Caco-2 (cell line): ENCODE results near the gene FRMD8. TPM values are rescaled to one million over a fixed set of nuclear protein-coding genes. Genes with fewer than 3 reads are reported as not detected.

Experiments used
- total RNA-seq: library from RNA; stranded (reverse); gene quantifications from 2 replicates; pipeline ENCODE4 v1.2.3, GENCODE V29; 2022

FRMD8 gene
- total RNA-seq, 1 experiment from 2014 or later, result 38.2 TPM

Other genes starting within 250 kb of the FRMD8 start
- gene SPDYC, start 216.4 kb upstream of the FRMD8 start, total RNA-seq, result not detected in 2 replicates
- 238 and 244 TPM in 2 replicates for gene CAPN1, start 204.7 kb upstream of the FRMD8 start, total RNA-seq
- gene POLA2, start 124.7 kb upstream of the FRMD8 start, total RNA-seq, result 23.2 and 25.3 TPM in 2 replicates
- 38.0 and 40.7 TPM in 2 replicates for gene CDC42EP2, start 71.8 kb upstream of the FRMD8 start, total RNA-seq
- 64.2 and 65.3 TPM in 2 replicates for gene DPF2, start 52.8 kb upstream of the FRMD8 start, total RNA-seq
- gene TIGD3, start 31.9 kb upstream of the FRMD8 start, total RNA-seq, result 3.0 and 3.2 TPM in 2 replicates
- 8.1 and 8.5 TPM in 2 replicates for gene SLC25A45, start 4.0 kb upstream of the FRMD8 start, total RNA-seq
- gene NEAT1, start 36.2 kb downstream of the FRMD8 start, total RNA-seq, result 235 and 254 TPM in 2 replicates
- 4,797 and 4,914 TPM in 2 replicates for gene MALAT1, start 112.4 kb downstream of the FRMD8 start, total RNA-seq
- gene SCYL1, start 138.4 kb downstream of the FRMD8 start, total RNA-seq, result 123 and 124 TPM in 2 replicates
- gene LTBP3, start 171.7 kb downstream of the FRMD8 start, total RNA-seq, result 87.2 and 91.2 TPM in 2 replicates
- 52.9 and 53.9 TPM in 2 replicates for gene ZNRD2, start 183.8 kb downstream of the FRMD8 start, total RNA-seq
- 24.0 and 26.9 TPM in 2 replicates for gene FAM89B, start 185.9 kb downstream of the FRMD8 start, total RNA-seq
- 19.2 and 19.6 TPM in 2 replicates for gene EHBP1L1, start 189.4 kb downstream of the FRMD8 start, total RNA-seq
- gene KCNK7, start 209.2 kb downstream of the FRMD8 start, total RNA-seq, result 0.39 and 0.49 TPM in 2 replicates
- gene MAP3K11, start 227.6 kb downstream of the FRMD8 start, total RNA-seq, result 80.5 and 89.2 TPM in 2 replicates
- gene PCNX3, start 229.1 kb downstream of the FRMD8 start, total RNA-seq, result 52.7 and 52.8 TPM in 2 replicates